ENCODE measurements around the gene RSPH9. TPM values are rescaled to one million over a fixed set of nuclear protein-coding genes. Genes with fewer than 3 reads are reported as not detected.

Gene RSPH9
- total and polyA plus RNA-seq, 5 donors from 2014 or later = 0.15 to 1.4 (median 0.91) TPM

GRCh38 chr6:43714311-43715055, 69.6 kb downstream of the RSPH9 start:
- no peak for ATAC-seq (ENCODE audit: low read depth in 2 of 2)
- H3K4me3 Mint-ChIP-seq = no peak overlapping the region
- H3K36me3 Mint-ChIP-seq = no peaks in the 10 kb centered on the region
- Histone ChIP-seq H3K4me1 (ENCODE audit: control insufficient read depth, insufficient read depth, low read length, poor library complexity, severe bottlenecking) (no peaks in the 10 kb centered on the region), H3K4me3 (ENCODE audit: low read depth, low read length) (no peak overlapping the region), H3K36me3 (ENCODE audit: control insufficient read depth, insufficient read depth, low read length) (no peaks in the 10 kb centered on the region), H3K9me3 (ENCODE audit: control insufficient read depth in 2 of 2, low read length in 2 of 2) (no peaks in the 10 kb centered on the region), H3K27me3 (ENCODE audit: control insufficient read depth, insufficient read depth, low read length) (no peaks in the 10 kb centered on the region), H3K27ac (ENCODE audit: insufficient read depth, low read length, poor library complexity, severe bottlenecking) (no peak overlapping the region)
- DNase-seq = no peak
- H3K4me1 Mint-ChIP-seq = peaks cover 0 to 7% (median 4%) of the 10 kb centered on the region in 4 donors
- H3K27ac Mint-ChIP-seq = peak overlapping the region in 1 of 3 donors; percentile 52
- no peaks in the 10 kb centered on the region for H3K9me3 Mint-ChIP-seq
- H3K27me3 Mint-ChIP-seq = peaks cover 6% of the 10 kb centered on the region

- Mint-ChIP-seq H3K36me3 (no peaks in the 10 kb centered on the region), H3K27me3 (peaks cover 1% of the 10 kb centered on the region), H3K27ac (no peak overlapping the region), H3K4me3 (no peak overlapping the region), H3K4me1 (peaks cover 0 to 7% (median 4%) of the 10 kb centered on the region in 4 donors), H3K9me3 (no peaks in the 10 kb centered on the region)
- Histone ChIP-seq H3K4me3 (ENCODE audit: low read depth, low read length) (no peak overlapping the region), H3K9me3 (ENCODE audit: control insufficient read depth in 2 of 2, low read length in 2 of 2) (no peaks in the 10 kb centered on the region), H3K27ac (ENCODE audit: insufficient read depth, low read length, poor library complexity, severe bottlenecking) (no peak overlapping the region), H3K4me1 (ENCODE audit: control insufficient read depth, insufficient read depth, low read length, poor library complexity, severe bottlenecking) (no peaks in the 10 kb centered on the region), H3K36me3 (ENCODE audit: control insufficient read depth, insufficient read depth, low read length) (no peaks in the 10 kb centered on the region), H3K27me3 (ENCODE audit: control insufficient read depth, insufficient read depth, low read length) (no peaks in the 10 kb centered on the region)
- DNase-seq (no peak), ATAC-seq (ENCODE audit: low read depth in 2 of 2) (peak; percentile 33 to 43)
Observed at GRCh38 chr6:43715056-43715788, 70.4 kb downstream of the RSPH9 start.

GRCh38 chr6:43716099-43716498, 71.3 kb downstream of the RSPH9 start:
- Histone ChIP-seq H3K27ac (ENCODE audit: insufficient read depth, low read length, poor library complexity, severe bottlenecking) (no peak overlapping the region), H3K4me3 (ENCODE audit: low read depth, low read length) (no peak overlapping the region), H3K4me1 (ENCODE audit: control insufficient read depth, insufficient read depth, low read length, poor library complexity, severe bottlenecking) (no peaks in the 10 kb centered on the region), H3K9me3 (ENCODE audit: control insufficient read depth in 2 of 2, low read length in 2 of 2) (no peaks in the 10 kb centered on the region), H3K27me3 (ENCODE audit: control insufficient read depth, insufficient read depth, low read length) (no peaks in the 10 kb centered on the region), H3K36me3 (ENCODE audit: control insufficient read depth, insufficient read depth, low read length) (no peaks in the 10 kb centered on the region)
- no peaks in the 10 kb centered on the region for H3K27me3 Mint-ChIP-seq
- no peak overlapping the region for H3K27ac Mint-ChIP-seq
- DNase-seq = no peak
- H3K36me3 Mint-ChIP-seq = no peaks in the 10 kb centered on the region
- ATAC-seq (ENCODE audit: low read depth in 2 of 2) = no peak
- H3K4me1 Mint-ChIP-seq = peaks cover 0 to 7% (median 4%) of the 10 kb centered on the region in 4 donors
- H3K9me3 Mint-ChIP-seq = no peaks in the 10 kb centered on the region
- no peak overlapping the region for H3K4me3 Mint-ChIP-seq

GRCh38 chr6:43717389-43717788, 72.6 kb downstream of the RSPH9 start:
- Mint-ChIP-seq H3K4me3 (no peak overlapping the region), H3K36me3 (no peaks in the 10 kb centered on the region), H3K4me1 (peaks cover 0 to 7% (median 4%) of the 10 kb centered on the region in 4 donors), H3K27me3 (no peaks in the 10 kb centered on the region), H3K27ac (no peak overlapping the region), H3K9me3 (no peaks in the 10 kb centered on the region)
- DNase-seq = no peak
- H3K9me3 ChIP-seq (ENCODE audit: control insufficient read depth in 2 of 2, low read length in 2 of 2) = no peaks in the 10 kb centered on the region
- H3K4me3 ChIP-seq (ENCODE audit: low read depth, low read length) = no peak overlapping the region
- no peak for ATAC-seq (ENCODE audit: low read depth in 2 of 2)
- H3K4me1 ChIP-seq (ENCODE audit: control insufficient read depth, insufficient read depth, low read length, poor library complexity, severe bottlenecking) = no peaks in the 10 kb centered on the region
- H3K27ac ChIP-seq (ENCODE audit: insufficient read depth, low read length, poor library complexity, severe bottlenecking) = no peak overlapping the region
- H3K36me3 ChIP-seq (ENCODE audit: control insufficient read depth, insufficient read depth, low read length) = no peaks in the 10 kb centered on the region
- H3K27me3 ChIP-seq (ENCODE audit: control insufficient read depth, insufficient read depth, low read length) = no peaks in the 10 kb centered on the region

GRCh38 chr6:43717822-43718221, 73.0 kb downstream of the RSPH9 start:
- no peak overlapping the region for H3K27ac ChIP-seq (ENCODE audit: insufficient read depth, low read length, poor library complexity, severe bottlenecking)
- Mint-ChIP-seq H3K36me3 (no peaks in the 10 kb centered on the region), H3K4me3 (no peak overlapping the region), H3K9me3 (no peaks in the 10 kb centered on the region), H3K27ac (no peak overlapping the region), H3K4me1 (peaks cover 0 to 5% (median 4%) of the 10 kb centered on the region in 4 donors), H3K27me3 (no peaks in the 10 kb centered on the region)
- H3K4me1 ChIP-seq (ENCODE audit: control insufficient read depth, insufficient read depth, low read length, poor library complexity, severe bottlenecking) = no peaks in the 10 kb centered on the region
- no peaks in the 10 kb centered on the region for H3K9me3 ChIP-seq (ENCODE audit: control insufficient read depth in 2 of 2, low read length in 2 of 2)
- no peak overlapping the region for H3K4me3 ChIP-seq (ENCODE audit: low read depth, low read length)
- H3K36me3 ChIP-seq (ENCODE audit: control insufficient read depth, insufficient read depth, low read length) = no peaks in the 10 kb centered on the region
- H3K27me3 ChIP-seq (ENCODE audit: control insufficient read depth, insufficient read depth, low read length) = no peaks in the 10 kb centered on the region
- DNase-seq (no peak), ATAC-seq (ENCODE audit: low read depth in 2 of 2) (no peak)

GRCh38 chr6:43718387-43719105, 73.7 kb downstream of the RSPH9 start:
- Mint-ChIP-seq H3K27ac (peak overlapping the region in 1 of 3 donors; percentile 87), H3K27me3 (no peaks in the 10 kb centered on the region), H3K4me1 (peaks cover 0 to 5% (median 4%) of the 10 kb centered on the region in 4 donors), H3K9me3 (no peaks in the 10 kb centered on the region), H3K36me3 (no peaks in the 10 kb centered on the region), H3K4me3 (no peak overlapping the region)
- no peak overlapping the region for H3K27ac ChIP-seq (ENCODE audit: insufficient read depth, low read length, poor library complexity, severe bottlenecking)
- ATAC-seq (ENCODE audit: low read depth in 2 of 2) (no peak), DNase-seq (no peak)
- no peaks in the 10 kb centered on the region for H3K27me3 ChIP-seq (ENCODE audit: control insufficient read depth, insufficient read depth, low read length)
- no peak overlapping the region for H3K4me3 ChIP-seq (ENCODE audit: low read depth, low read length)
- H3K4me1 ChIP-seq (ENCODE audit: control insufficient read depth, insufficient read depth, low read length, poor library complexity, severe bottlenecking) = no peaks in the 10 kb centered on the region
- no peaks in the 10 kb centered on the region for H3K9me3 ChIP-seq (ENCODE audit: control insufficient read depth in 2 of 2, low read length in 2 of 2)
- no peaks in the 10 kb centered on the region for H3K36me3 ChIP-seq (ENCODE audit: control insufficient read depth, insufficient read depth, low read length)

- H3K4me3 Mint-ChIP-seq = no peak overlapping the region
- Histone ChIP-seq H3K4me1 (ENCODE audit: control insufficient read depth, insufficient read depth, low read length, poor library complexity, severe bottlenecking) (peaks cover 5% of the 10 kb centered on the region), H3K9me3 (ENCODE audit: control insufficient read depth in 2 of 2, low read length in 2 of 2) (no peaks in the 10 kb centered on the region), H3K4me3 (ENCODE audit: low read depth, low read length) (no peak overlapping the region), H3K27ac (ENCODE audit: insufficient read depth, low read length, poor library complexity, severe bottlenecking) (no peak overlapping the region), H3K27me3 (ENCODE audit: control insufficient read depth, insufficient read depth, low read length) (no peaks in the 10 kb centered on the region), H3K36me3 (ENCODE audit: control insufficient read depth, insufficient read depth, low read length) (no peaks in the 10 kb centered on the region)
- no peak for ATAC-seq (ENCODE audit: low read depth in 2 of 2)
- H3K36me3 Mint-ChIP-seq = no peaks in the 10 kb centered on the region
- DNase-seq = no peak
- H3K9me3 Mint-ChIP-seq = no peaks in the 10 kb centered on the region
- no peak overlapping the region for H3K27ac Mint-ChIP-seq
- peaks cover 0 to 11% (median 2%) of the 10 kb centered on the region in 4 donors for H3K4me1 Mint-ChIP-seq
- no peaks in the 10 kb centered on the region for H3K27me3 Mint-ChIP-seq
Observed at GRCh38 chr6:43719511-43719910, 74.7 kb downstream of the RSPH9 start.

All from CD4-positive, CD25-positive, alpha-beta regulatory T cell (primary cell).